NCI-H1105 treated with DMSO at 0.1 percent for 48 hours (cell line): ENCODE results near the gene BOC.
"Not testable (repeated sequence)": the region's sequence is repeated elsewhere in the genome, so short reads cannot be mapped to it uniquely, and the experiment has no call there.

ENCODE experiments used
- DNase-seq: peaks from one replicate; lab custom pipeline; 2025; lab: John Stamatoyannopoulos, UW

BOC gene, protein sequence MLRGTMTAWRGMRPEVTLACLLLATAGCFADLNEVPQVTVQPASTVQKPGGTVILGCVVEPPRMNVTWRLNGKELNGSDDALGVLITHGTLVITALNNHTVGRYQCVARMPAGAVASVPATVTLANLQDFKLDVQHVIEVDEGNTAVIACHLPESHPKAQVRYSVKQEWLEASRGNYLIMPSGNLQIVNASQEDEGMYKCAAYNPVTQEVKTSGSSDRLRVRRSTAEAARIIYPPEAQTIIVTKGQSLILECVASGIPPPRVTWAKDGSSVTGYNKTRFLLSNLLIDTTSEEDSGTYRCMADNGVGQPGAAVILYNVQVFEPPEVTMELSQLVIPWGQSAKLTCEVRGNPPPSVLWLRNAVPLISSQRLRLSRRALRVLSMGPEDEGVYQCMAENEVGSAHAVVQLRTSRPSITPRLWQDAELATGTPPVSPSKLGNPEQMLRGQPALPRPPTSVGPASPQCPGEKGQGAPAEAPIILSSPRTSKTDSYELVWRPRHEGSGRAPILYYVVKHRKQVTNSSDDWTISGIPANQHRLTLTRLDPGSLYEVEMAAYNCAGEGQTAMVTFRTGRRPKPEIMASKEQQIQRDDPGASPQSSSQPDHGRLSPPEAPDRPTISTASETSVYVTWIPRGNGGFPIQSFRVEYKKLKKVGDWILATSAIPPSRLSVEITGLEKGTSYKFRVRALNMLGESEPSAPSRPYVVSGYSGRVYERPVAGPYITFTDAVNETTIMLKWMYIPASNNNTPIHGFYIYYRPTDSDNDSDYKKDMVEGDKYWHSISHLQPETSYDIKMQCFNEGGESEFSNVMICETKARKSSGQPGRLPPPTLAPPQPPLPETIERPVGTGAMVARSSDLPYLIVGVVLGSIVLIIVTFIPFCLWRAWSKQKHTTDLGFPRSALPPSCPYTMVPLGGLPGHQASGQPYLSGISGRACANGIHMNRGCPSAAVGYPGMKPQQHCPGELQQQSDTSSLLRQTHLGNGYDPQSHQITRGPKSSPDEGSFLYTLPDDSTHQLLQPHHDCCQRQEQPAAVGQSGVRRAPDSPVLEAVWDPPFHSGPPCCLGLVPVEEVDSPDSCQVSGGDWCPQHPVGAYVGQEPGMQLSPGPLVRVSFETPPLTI

GRCh38 chr3:113211330-113212149, at the start of gene BOC:
TSS of gene BOC (plus strand) at chr3:113211557. CDS start at chr3:113249803, 38,246 bp downstream.
- peak; percentile 27 for DNase-seq

DNA sequence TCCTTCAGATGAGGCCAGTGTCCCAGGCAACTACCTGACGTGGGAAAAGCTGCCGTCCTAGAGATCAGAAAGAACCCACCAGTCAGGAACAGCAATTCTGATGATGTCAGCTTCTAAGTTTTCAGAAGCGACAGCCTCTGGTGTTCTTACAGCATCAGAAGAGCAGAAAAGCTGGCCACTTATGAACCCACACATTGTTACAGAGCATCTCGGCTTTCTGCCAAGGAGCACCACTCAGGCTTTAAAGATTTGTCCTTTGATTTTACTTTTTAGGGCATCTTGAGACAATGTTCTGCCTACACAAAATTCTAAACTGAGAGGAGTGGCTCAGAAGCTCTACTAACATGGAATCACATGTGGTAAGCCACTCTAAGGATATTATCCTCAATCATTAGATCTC, 49.7 kb upstream of the BOC start:
- no peak for DNase-seq

DNA sequence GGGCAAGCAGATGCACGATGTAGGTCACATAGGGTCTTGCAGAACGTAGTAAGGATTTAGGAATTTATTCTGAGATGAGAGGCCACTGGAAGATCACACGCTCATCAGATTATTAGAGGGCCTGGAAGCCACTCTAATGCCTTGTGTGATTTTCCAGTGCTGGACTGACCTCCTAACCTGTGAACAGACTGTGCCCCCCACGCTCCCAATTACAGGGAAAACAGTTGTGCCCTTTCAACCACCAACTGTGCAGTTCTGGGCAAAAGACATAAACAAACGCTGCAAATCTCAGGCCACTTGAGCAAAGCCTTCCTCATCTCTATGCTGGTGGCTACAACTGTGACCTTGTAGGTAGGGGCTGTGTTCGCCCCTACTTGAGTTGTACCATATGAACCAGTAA, 48.2 kb upstream of the BOC start:
- no peak for DNase-seq

GRCh38 chr3:113165841-113166240, 45.5 kb upstream of the BOC start:
- DNase-seq: no peak

GRCh38 chr3:113166357-113166718, 45.0 kb upstream of the BOC start:
- no peak for DNase-seq

DNA sequence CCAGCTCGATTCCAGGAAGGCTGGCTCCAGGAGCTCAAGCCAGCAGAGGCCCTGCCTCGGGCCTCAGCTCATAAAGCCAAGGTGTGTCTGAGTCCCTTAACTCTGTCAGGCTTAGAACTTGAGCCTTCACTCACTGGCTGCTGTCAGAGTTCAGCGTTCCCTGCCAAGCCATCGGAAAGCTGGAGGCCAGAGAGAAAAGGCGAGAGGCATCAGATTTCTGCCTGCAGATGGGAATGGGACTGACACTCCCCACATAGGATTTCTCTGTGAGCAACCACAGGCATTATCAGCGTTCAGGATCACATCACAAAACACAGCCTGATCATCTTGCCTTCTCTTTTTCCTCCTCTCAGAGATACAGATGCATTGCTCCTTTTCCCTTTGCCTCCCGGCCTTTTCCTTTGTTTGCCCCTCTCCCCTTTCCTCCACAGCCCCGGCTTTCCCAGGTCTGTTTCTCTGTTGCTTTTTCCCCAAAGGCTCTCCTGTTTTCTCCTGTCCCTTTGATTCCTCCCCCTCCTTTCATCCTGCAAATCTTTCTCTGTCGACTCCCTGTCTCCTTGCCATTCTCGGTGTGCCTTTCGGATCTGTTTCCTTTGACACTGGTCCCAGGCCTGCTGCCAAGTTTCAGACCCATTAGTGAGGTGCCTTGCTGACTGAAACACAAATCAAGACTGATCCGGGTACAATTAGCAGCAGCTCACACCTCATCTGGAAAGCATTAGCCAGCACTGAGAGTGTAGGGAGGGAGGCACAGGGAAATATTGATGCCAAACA, 44.5 kb upstream of the BOC start:
- peak; percentile 98 for DNase-seq

DNA sequence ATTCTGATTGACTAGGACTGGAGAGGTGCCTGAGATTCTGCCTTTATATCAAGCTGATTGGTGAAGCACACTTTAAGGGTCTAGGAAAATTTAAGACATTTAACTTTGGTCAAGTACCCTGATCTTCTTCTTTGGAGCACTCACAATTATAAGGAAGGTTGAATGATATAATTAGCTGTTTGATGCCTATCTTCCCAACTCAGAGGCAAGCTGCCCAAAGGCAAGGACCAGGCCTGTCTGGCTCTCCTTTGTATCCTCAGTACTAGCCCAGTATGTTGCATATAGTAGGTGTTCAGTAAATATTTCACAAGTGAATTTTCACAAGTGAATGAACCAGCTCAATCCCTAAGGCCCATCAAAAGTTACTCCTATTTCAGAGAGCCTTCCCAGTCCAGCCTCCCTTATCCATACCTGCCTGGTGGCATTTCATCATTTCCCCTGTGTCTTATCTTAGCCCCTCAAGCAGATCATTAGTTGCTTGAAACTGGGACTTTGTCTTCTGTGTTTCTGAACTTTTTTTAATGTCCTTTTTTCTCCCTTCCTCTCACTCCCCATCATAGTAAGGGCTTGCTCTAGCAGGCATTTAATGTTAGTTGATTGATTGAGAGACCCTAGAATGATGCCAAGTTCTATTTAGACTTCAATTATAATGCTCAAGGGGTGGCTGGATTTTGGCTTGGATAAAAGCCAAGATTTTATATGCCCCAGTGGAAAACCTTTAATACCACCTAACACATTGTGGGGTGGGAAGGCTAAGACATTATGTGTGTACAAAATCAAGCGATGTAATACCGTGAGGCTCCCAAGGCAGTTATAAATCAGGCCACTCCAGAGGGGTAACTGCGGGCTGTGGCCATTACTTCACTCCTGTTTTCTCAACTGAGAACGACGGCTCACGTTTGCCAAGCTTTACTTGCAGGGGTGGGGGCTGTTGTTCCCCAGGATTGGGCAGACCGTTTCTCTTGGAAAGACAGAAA, 43.2 kb upstream of the BOC start:
- peak; percentile 98 for DNase-seq

GRCh38 chr3:113169891-113170452, 41.4 kb upstream of the BOC start:
- DNase-seq: no peak

DNA sequence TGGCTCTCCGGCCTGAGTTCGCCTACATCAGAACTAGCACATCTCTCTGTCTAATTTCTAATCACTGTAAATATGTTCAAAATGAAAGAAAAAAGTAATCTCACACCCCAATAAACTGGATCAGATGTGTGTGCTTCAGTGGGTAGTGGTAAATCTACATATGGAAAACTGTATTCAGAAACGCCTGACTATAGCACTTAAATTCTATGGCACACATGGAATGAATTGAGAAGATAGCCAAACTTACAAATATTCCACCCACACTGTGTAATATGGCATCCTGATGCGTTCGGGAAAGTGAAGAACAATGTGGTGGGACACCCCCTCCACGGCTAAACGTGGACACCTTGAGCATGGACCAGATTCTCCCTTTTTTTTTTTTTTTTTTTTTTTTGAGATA, 40.6 kb upstream of the BOC start:
- DNase-seq: no peak

- not testable (repeated sequence) for DNase-seq
These were observed 39.6 kb upstream of the BOC start for GRCh38 chr3:113171675-113172300.

DNA sequence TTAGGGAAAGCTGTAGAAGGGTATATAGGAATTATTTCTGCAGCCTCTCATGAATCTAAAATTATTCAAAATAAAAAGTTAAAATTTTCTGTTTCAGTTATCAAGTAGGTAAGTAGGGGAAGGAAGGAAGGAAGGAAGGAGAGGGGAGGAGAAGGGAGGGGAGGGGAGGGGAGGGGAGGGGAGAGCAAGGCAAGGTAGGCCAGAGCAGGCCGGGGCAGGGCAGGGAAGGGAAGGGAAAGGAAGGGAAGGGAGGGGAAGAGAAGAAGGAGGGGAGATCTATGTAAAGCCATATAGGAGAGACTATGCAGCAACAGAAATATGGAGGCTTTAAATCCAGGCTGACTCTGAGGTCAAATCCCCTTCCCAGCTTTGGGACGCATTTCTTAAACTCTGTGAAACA, 38.3 kb upstream of the BOC start:
- DNase-seq: no peak

- DNase-seq: no peak
These were observed 37.1 kb upstream of the BOC start for GRCh38 chr3:113174304-113174703.

DNA sequence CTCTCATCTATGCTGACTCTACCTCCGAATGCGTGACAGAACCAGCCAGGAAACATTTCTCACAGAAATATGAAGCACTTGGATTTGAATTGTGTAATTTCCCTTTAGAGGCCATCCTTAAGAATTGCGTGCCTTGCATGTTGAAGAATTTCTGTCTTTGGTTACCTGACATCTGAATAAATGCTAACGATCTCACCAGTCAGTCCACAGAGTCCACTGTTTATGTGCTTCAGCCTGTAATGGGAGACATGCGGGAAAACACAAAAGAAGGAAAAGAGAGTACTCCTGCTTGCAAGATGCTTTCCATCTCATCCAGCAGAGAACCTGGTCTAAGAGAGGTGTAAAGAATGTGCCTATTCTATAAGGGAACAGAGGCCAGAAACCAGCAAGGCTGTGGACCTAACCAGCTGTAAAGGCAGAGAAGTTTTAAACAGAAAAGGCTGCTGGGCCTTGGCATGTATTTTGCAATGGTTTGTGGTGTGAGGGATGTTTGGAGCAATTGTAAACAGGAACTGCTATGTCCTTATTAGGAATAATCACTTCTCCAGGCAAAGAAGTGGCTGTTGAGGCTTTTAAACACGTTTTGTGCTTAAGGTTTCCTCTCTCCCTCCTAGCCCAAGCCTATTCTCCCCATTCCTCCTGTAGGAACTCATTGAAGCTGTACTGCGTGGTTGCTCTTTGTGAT, 36.4 kb upstream of the BOC start:
- no peak for DNase-seq

DNA sequence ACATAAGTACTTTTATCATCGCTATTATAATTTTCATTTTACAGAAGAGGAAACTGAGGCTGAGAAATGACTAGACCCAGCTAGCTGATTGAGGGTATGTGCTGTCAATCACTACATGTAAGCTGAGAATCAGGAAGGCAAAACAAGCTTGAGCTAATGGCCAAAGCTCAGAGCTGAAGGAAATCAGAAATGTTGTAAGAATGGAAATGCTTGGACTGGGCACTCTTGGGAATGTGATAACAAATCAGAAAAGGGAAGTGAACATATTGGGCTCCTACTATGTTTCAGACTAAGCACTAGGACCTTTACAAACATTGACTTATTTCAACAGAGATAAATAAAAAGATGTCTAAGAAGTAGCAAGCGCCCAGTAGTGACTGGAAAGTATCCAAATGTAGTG, 33.8 kb upstream of the BOC start:
- no peak for DNase-seq

GRCh38 chr3:113179235-113179824, 32.0 kb upstream of the BOC start:
- no peak for DNase-seq

GRCh38 chr3:113183748-113184661, 27.4 kb upstream of the BOC start:
- DNase-seq: no peak
